Left renal pelvis (tissue), 4 donors: ENCODE measurements around the gene PAGE4. TPM values are rescaled to one million over a fixed set of nuclear protein-coding genes. Genes with fewer than 3 reads are reported as not detected.

Experiments
- DNase-seq, 4 donors: peaks; one replicate each; pipeline ENCODE4 v3.0.0-alpha.2; 2013; ENCODE audit warnings: low read depth in 4 of 4, low spot score in 3 of 4
- polyA plus RNA-seq, 4 donors: library from polyadenylated mRNA; unstranded; fragments of 120-200 nt; gene quantifications; one replicate each; pipeline ENCODE4 v1.2.1, GENCODE V29; 2013; ENCODE audit not compliant: insufficient read length in 4 of 4

Gene PAGE4
- polyA plus RNA-seq, 4 donors = 0.43 to 1.5 (median 0.88) TPM

- DNase-seq = no peak
These were observed 33.0 kb downstream of the PAGE4 start for GRCh38 chrX:49862093-49862492.

GRCh38 chrX:49868739-49869138 lies 39.6 kb downstream of the PAGE4 start:
- DNase-seq = no peak

GRCh38 chrX:49876750-49877149 lies 47.6 kb downstream of the PAGE4 start:
- DNase-seq = no peak

GRCh38 chrX:49877397-49878101 lies 48.4 kb downstream of the PAGE4 start:
- DNase-seq = no peak

GRCh38 chrX:49878128-49878833 lies 49.2 kb downstream of the PAGE4 start:
- no peak for DNase-seq

- peak; percentile 57 to 68 (median 62) for DNase-seq
These were observed 49.9 kb downstream of the PAGE4 start, which contains the start of gene USP27X for GRCh38 chrX:49878834-49879655. TSS of gene USP27X (plus strand) at chrX:49879484. CDS start at chrX:49880308, 824 bp downstream.

- DNase-seq = no peak
These were observed 50.7 kb downstream of the PAGE4 start for GRCh38 chrX:49879656-49880277.

GRCh38 chrX:49880668-49881067 lies 51.6 kb downstream of the PAGE4 start:
- DNase-seq = no peak

Other genes starting within 250 kb of the PAGE4 start
- gene GAGE12H, start 249.4 kb upstream of the PAGE4 start, polyA plus RNA-seq = not detected
- gene GAGE2A, start 239.8 kb upstream of the PAGE4 start, polyA plus RNA-seq = not detected
- gene GAGE1, start 230.3 kb upstream of the PAGE4 start, polyA plus RNA-seq = not detected
- not detected for gene PAGE1, start 133.3 kb upstream of the PAGE4 start, polyA plus RNA-seq
- 10 to 100 TPM in 3 of 4 donors, 1 to 10 TPM in 1; 8.2 to 13.7 (median 11.5) TPM for gene USP27X, start 50.2 kb downstream of the PAGE4 start, polyA plus RNA-seq
- 10 to 100 TPM; 46.1 to 86.8 (median 79.2) TPM for gene CLCN5, start 93.3 kb downstream of the PAGE4 start, polyA plus RNA-seq